HG02571 (cell line): ENCODE results near the gene CIC.
"Not testable (repeated sequence)": the region's sequence is repeated elsewhere in the genome, so short reads cannot be mapped to it uniquely, and the experiment has no call there.

Source experiments
- ATAC-seq: cut with Tn5 transposase; IDR thresholded peaks from one replicate; pipeline ENCODE4 v1.9.1; 2021; ENCODE audit warnings: mild to moderate bottlenecking, moderate library complexity; ENCODE audit not compliant: unreplicated experiment

The CIC gene

GRCh38 chr19:42328854-42329253, 59.8 kb downstream of the CIC start:
- no peak for ATAC-seq

GRCh38 chr19:42330241-42330711, 61.2 kb downstream of the CIC start:
- ATAC-seq: no peak

- not testable (repeated sequence) for ATAC-seq
These were observed 62.3 kb downstream of the CIC start for GRCh38 chr19:42331333-42331732.

- no peak for ATAC-seq
These were observed 63.0 kb downstream of the CIC start for GRCh38 chr19:42332059-42332458.

GRCh38 chr19:42333018-42333417, 64.0 kb downstream of the CIC start:
- no peak for ATAC-seq

- no peak for ATAC-seq
These were observed 65.1 kb downstream of the CIC start for GRCh38 chr19:42333975-42334696.

GRCh38 chr19:42334697-42335373, 65.8 kb downstream of the CIC start:
- ATAC-seq: no peak

- no peak for ATAC-seq
These were observed 66.4 kb downstream of the CIC start for GRCh38 chr19:42335374-42335936.

GRCh38 chr19:42335971-42336370, 66.9 kb downstream of the CIC start:
- ATAC-seq: no peak

GRCh38 chr19:42339126-42339860, 70.2 kb downstream of the CIC start:
- not testable (repeated sequence) for ATAC-seq

GRCh38 chr19:42339922-42340321, 70.9 kb downstream of the CIC start:
- not testable (repeated sequence) for ATAC-seq

GRCh38 chr19:42343344-42344110, 74.5 kb downstream of the CIC start:
- no peak for ATAC-seq

- ATAC-seq: no peak
These were observed 75.4 kb downstream of the CIC start for GRCh38 chr19:42344336-42344893.
